Ovary (tissue), 9 donors: Measurements from ENCODE around the gene TADA2A. TPM values are rescaled to one million over a fixed set of nuclear protein-coding genes. Genes with fewer than 3 reads are reported as not detected.

Source experiments
- DNase-seq, 5 donors: peaks; one replicate each; pipeline ENCODE4 v3.0.0-alpha.2; 2019 to 2020
- H3K27ac ChIP-seq, 2 donors: fragments of 200-600 bp; one replicate each; pipeline versions ENCODE4 v1.5.1 to v1.8.0; 2019 to 2022
- H3K27me3 ChIP-seq: fragments of 200-600 bp; one replicate; pipeline ENCODE4 v1.8.0; 2022
- H3K36me3 ChIP-seq: fragments of 200-600 bp; sonication (generic); one replicate; pipeline ENCODE4 v1.5.1; 2019
- H3K4me1 ChIP-seq: one replicate; pipeline ENCODE4 v1.8.1; 2013; ENCODE audit warnings: mild to moderate bottlenecking, moderate library complexity; ENCODE audit not compliant: insufficient read depth
- H3K4me3 ChIP-seq: fragments of 200-600 bp; sonication (generic); one replicate; pipeline ENCODE4 v1.5.1; 2017
- H3K9me3 ChIP-seq, 2 donors: fragments of 200-600 bp in 1 of 2; sonication (generic) in 1 of 2; one replicate each; pipeline versions ENCODE4 v1.5.1 to v1.8.1; 2013 to 2019; ENCODE audit warnings: mild to moderate bottlenecking in 1 of 2, moderate library complexity in 1 of 2
- CTCF ChIP-seq, 3 donors: fragments of 450-650 bp in 2 of 3; fragments of 200-600 bp in 1 of 3; IDR thresholded peaks; one replicate each; pipeline versions ENCODE4 v1.5.1 to v1.8.0; 2016 to 2022; ENCODE audit warnings: antibody characterized with exemption in 3 of 3, mild to moderate bottlenecking in 1 of 3
- EP300 ChIP-seq: sonication (generic); formaldehyde crosslinking; IDR thresholded peaks from one replicate; pipeline ENCODE4 v1.6.1; 2017; ENCODE audit warnings: antibody characterized with exemption
- POLR2A ChIP-seq: fragments of 450-650 bp; IDR thresholded peaks from one replicate; pipeline ENCODE4 v1.6.1; 2017; ENCODE audit warnings: antibody characterized with exemption, mild to moderate bottlenecking, moderate library complexity
- WGBS, 3 donors: extraction: QIAGEN DNeasy Blood & Tissue Kit in 1 of 3; methylation state at CpG; one replicate each; pipeline versions ENCODE4 v1.1.5 to v1.1.7; 2013 to 2017; 5-methylcytosine and 5-hydroxymethylcytosine counted together
- intact Hi-C, 4 donors: fragments of 100-400 bp; cut with DNase I; formaldehyde crosslinking; loops; one replicate each; pipeline versions ENCODE4 v1.11.0 to v1.15.1; 2022 to 2023
- polyA plus RNA-seq, 2 donors: library from polyadenylated mRNA; stranded (reverse); fragments of 200-250 nt in 1 of 2; fragments of 350-450 nt in 1 of 2; fragmentation: Illumina TruSeq in 1 of 2; extraction: RNeasy Lipid Tissue Mini Kit (QIAGEN cat#74804) in 1 of 2; gene quantifications; one replicate each; pipeline ENCODE4 v1.2.3, GENCODE V29; 2013 to 2014
- total RNA-seq, 7 donors: library from RNA; depleted of rRNA in 2 of 7; stranded (reverse); fragments of >200 nt in 2 of 7; fragmentation: NEBNext Ultra II Directional in 3 of 7; extraction: Animal tissue kit (Norgen Biotek cat#: 25700) in 3 of 7; gene quantifications; one replicate each; pipeline versions ENCODE4 v1.1.0 to v1.2.4, GENCODE V29; 2016 to 2023
- donor health status: DM: no; HTN: no; CAD: no; lungs with moderate emphysema.
- donor health status: DM: no; HTN: no; CAD: no.
- donor health status: Bipolar disorder and iron deficiency.
- donor health status: DM: yes; HTN: yes; CAD: no.
- donor health status: DM: no; HTN: no; CAD: no.
- donor health status: DM: yes; HTN: yes; CAD: no.

The TADA2A gene
- total and polyA plus RNA-seq, 9 donors, result 9.2 to 33.2 (median 23.1) TPM

- Histone ChIP-seq H3K4me1 (no peaks in the 10 kb centered on the region), H3K4me3 (no peak overlapping the region), H3K9me3 (no peaks in the 10 kb centered on the region), H3K36me3 (no peaks in the 10 kb centered on the region), H3K27me3 (no peaks in the 10 kb centered on the region), H3K27ac (no peak overlapping the region)
- 93 to 96% (median 95%) methylated on average over 7 of the region's 7 CpGs for WGBS, 3 donors
- no peak for DNase-seq
- intact Hi-C loops, result no loop called here
- TF ChIP-seq CTCF (IDR thresholded peaks at IDR 0.05) (no peak), POLR2A (no peak), EP300 (no peak)
These were observed 58.5 kb downstream of the TADA2A start for GRCh38 chr17:37465069-37465616.

GRCh38 chr17:37466471-37466870 is 59.8 kb downstream of the TADA2A start:
- Histone ChIP-seq H3K36me3 (no peaks in the 10 kb centered on the region), H3K9me3 (no peaks in the 10 kb centered on the region), H3K4me1 (no peaks in the 10 kb centered on the region), H3K4me3 (no peak overlapping the region), H3K27ac (no peak overlapping the region), H3K27me3 (no peaks in the 10 kb centered on the region)
- TF ChIP-seq CTCF (IDR thresholded peaks at IDR 0.05), result no peak
- TF ChIP-seq EP300, result no peak
- no peak for TF ChIP-seq POLR2A
- DNase-seq, result no peak
- intact Hi-C loops, result no loop called here
- 92 to 98% (median 96%) methylated on average over 1 of the region's 1 CpG for WGBS, 3 donors

- no peak for DNase-seq
- TF ChIP-seq POLR2A (no peak), EP300 (no peak), CTCF (IDR thresholded peaks at IDR 0.05) (no peak)
- H3K4me3 ChIP-seq, result no peak overlapping the region
- no peaks in the 10 kb centered on the region for H3K4me1 ChIP-seq
- 85 to 88% (median 87%) methylated on average over 7 of the region's 7 CpGs for WGBS, 3 donors
- no peak overlapping the region for H3K27ac ChIP-seq
- H3K36me3 ChIP-seq, result no peaks in the 10 kb centered on the region
- intact Hi-C loops, result no loop called here
- H3K9me3 ChIP-seq, result no peaks in the 10 kb centered on the region
- no peaks in the 10 kb centered on the region for H3K27me3 ChIP-seq
These were observed 63.5 kb downstream of the TADA2A start for GRCh38 chr17:37470181-37470580.

- H3K4me1 ChIP-seq, result no peaks in the 10 kb centered on the region
- intact Hi-C loops, result no loop called here
- 83 to 98% (median 92%) methylated on average over 1 of the region's 1 CpG for WGBS, 3 donors
- H3K4me3 ChIP-seq, result no peak overlapping the region
- H3K9me3 ChIP-seq, result no peaks in the 10 kb centered on the region
- H3K27ac ChIP-seq, result no peak overlapping the region
- no peaks in the 10 kb centered on the region for H3K27me3 ChIP-seq
- TF ChIP-seq EP300 (no peak), CTCF (IDR thresholded peaks at IDR 0.05) (no peak), POLR2A (no peak)
- no peak for DNase-seq
- no peaks in the 10 kb centered on the region for H3K36me3 ChIP-seq
These were observed 69.2 kb downstream of the TADA2A start for GRCh38 chr17:37475731-37476420.
